IPS-18c (cell line): Measurements from ENCODE around the gene BEX3.
"Not testable (repeated sequence)": the region's sequence is repeated elsewhere in the genome, so short reads cannot be mapped to it uniquely, and the experiment has no call there.

ENCODE experiments used
- H3K4me3 ChIP-seq: 2 replicates; pipeline ENCODE4 v1.7.0; 2013; ENCODE audit warnings: low read depth, mild to moderate bottlenecking, low read length, moderate library complexity; ENCODE audit not compliant: insufficient read depth
- H3K9me3 ChIP-seq: one replicate; pipeline ENCODE4 v1.6.1; 2013; ENCODE audit warnings: mild to moderate bottlenecking, low read length, moderate library complexity; ENCODE audit not compliant: control insufficient read depth, insufficient read depth

Gene BEX3

GRCh38 chrX:103369479-103369878 lies 6.9 kb upstream of the BEX3 start:
- Histone ChIP-seq H3K4me3 (no peak overlapping the region), H3K9me3 (no peaks in the 10 kb centered on the region)

DNA sequence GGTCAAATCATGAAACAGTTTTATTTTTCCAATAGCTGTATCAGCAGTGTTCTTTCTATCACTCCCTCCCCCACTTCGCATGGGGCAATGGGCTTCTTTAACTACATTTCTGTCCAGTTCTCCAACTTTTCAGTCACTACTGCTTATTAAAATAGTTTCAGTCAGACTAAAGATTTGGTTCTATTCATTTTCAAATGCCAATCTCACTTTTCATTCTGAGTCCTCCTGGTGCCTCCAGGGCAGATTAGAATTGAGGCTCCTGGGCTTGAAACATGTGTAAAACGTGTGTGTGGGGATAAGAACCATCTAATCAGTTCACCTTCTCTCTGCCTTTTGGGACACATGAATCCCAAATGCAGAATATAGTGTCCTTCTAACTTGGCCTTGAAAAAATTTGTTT lies 3.5 kb upstream of the BEX3 start:
- Histone ChIP-seq H3K9me3 (no peaks in the 10 kb centered on the region), H3K4me3 (no peak overlapping the region)

GRCh38 chrX:103373581-103373980 lies 2.8 kb upstream of the BEX3 start:
- H3K9me3 ChIP-seq = no peaks in the 10 kb centered on the region
- no peak overlapping the region for H3K4me3 ChIP-seq

GRCh38 chrX:103376979-103377324 lies 614 bp downstream of the BEX3 start:
- Histone ChIP-seq H3K9me3 (no peaks in the 10 kb centered on the region), H3K4me3 (peak overlapping the region; percentile 62)

DNA sequence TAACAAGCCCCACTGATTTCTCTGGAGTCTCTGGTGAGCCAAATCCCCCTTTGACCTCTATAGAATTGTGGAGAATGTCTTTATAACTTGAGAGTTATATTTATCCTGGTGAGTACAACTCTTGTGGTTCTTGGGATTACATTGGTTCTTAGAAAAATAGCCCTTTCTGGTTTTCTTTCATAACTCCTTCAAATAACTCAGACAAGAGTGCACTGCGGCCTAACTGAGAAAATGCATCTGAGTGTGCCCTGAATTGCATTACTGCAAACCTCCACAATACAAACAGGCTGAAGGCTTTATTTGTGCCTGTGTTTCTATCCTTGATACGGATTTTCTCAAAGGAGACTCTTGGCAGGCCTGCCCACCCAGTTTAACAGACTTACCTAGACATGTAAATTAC lies 2.7 kb downstream of the BEX3 start:
- Histone ChIP-seq H3K9me3 (no peaks in the 10 kb centered on the region), H3K4me3 (no peak overlapping the region)

DNA sequence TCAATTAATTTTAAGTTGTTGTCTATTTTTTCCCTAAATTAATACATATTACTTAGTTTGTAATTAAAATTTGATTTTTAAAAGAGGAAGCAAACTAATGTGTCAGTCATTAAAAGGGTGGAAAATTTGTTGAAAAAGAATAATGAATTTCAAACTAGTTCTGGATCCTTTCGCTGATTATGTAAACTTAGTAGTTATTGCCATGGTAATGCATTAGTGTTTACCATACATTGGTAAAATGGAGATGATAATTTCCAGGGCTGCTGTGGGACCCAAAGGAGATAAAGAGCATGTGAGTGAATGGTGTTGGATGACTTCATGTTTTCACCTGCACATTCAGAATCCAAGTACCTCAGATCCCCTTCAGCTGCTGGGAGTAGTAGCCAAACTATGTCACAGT lies 6.5 kb downstream of the BEX3 start:
- Histone ChIP-seq H3K9me3 (no peaks in the 10 kb centered on the region), H3K4me3 (no peak overlapping the region)

- H3K9me3 ChIP-seq = no peaks in the 10 kb centered on the region
- H3K4me3 ChIP-seq = no peak overlapping the region
Measured at GRCh38 chrX:103384672-103385071, 8.3 kb downstream of the BEX3 start.

- H3K4me3 ChIP-seq = not testable (repeated sequence)
Measured at GRCh38 chrX:103385283-103385830, 9.0 kb downstream of the BEX3 start.

GRCh38 chrX:103386332-103386731 lies 10.0 kb downstream of the BEX3 start:
- Histone ChIP-seq H3K4me3 (no peak overlapping the region), H3K9me3 (no peaks in the 10 kb centered on the region)

More at GRCh38 chrX:103385283-103385830, 9.0 kb downstream of the BEX3 start:
- not testable (repeated sequence) for H3K9me3 ChIP-seq

DNA sequence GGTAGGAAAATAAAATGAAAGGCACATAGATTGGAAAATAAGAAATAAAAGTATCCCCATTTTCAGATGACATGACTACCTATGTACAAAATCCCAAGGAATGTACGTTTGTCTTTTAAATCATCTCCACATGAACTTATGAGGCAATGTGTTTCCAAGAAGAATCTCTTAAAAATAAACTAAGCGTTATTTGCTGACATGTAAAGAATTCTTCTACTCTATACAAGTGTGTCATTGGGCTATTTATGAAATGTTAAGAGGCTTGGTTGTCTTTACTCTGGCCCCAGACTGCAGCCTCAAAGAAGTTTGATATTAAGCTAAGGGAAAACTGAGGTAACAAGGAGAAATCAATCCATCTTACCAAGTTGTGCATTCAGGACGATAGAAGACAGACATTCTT lies 17.1 kb downstream of the BEX3 start:
- Histone ChIP-seq H3K9me3 (no peaks in the 10 kb centered on the region), H3K4me3 (no peak overlapping the region)

DNA sequence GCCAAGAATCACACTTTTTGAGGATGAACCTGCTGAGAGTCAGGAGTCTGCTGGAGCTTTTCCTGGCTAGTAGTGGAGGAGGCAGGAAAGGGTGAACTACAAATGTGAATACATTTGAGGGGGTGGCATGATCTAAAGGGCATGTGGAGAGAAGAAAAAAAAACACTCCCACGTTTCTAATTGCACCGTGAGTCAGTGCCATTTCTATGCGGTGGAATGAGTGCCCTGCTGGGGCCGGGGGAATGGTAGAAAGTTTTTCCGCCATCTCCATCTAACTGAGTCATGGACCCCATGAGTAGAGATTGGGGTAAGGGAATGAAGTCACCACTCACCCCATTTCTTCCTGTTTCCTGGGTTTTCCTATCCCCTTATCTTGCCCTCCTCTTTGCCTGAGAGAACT lies 19.8 kb downstream of the BEX3 start:
- Histone ChIP-seq H3K9me3 (no peaks in the 10 kb centered on the region), H3K4me3 (no peak overlapping the region)

- Histone ChIP-seq H3K9me3 (no peaks in the 10 kb centered on the region), H3K4me3 (no peak overlapping the region)
Measured at GRCh38 chrX:103396660-103397059, 20.3 kb downstream of the BEX3 start.

DNA sequence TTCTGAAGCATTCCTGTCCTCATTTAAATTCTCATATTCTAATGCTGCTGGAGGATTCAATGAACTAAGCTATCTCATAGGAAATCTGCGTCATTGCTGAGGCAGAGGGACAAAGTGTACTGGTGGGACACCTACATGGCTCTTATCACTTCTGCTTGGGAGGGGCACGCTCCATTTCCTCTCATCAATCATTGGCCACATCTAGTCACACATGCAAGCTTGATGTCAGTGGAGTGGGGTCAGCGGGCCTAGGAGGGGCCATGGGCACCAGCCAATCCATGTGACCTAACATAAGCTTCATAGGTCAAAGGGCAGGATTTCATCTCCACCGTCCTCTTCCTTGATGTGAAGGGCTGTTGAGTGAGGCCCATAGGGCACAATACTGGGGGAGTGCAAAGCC lies 21.4 kb downstream of the BEX3 start:
- Histone ChIP-seq H3K4me3 (no peak overlapping the region), H3K9me3 (no peaks in the 10 kb centered on the region)

DNA sequence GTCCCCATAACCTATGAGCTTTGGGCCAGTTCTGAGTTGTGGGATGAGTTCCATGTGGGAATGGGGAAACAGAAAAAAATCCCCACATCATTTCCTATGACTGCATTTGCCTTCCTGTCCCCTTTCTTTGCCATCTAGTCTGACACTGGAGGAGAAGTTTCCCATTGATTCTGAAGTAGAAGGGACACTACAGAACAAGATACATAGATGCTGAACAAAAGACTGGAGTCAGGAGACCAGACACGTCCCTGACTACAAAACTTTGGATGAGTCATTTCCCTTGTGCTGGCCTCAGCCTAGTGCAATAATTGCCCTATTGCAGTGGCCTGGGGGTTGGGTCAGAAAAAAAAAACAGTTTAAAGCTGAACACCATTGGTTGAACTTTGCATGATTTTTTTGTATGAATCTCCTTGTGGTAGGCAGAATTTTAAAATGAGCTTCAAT lies 22.1 kb downstream of the BEX3 start:
- no peak overlapping the region for H3K4me3 ChIP-seq
- H3K9me3 ChIP-seq = no peaks in the 10 kb centered on the region

GRCh38 chrX:103399744-103400143 lies 23.4 kb downstream of the BEX3 start:
- H3K4me3 ChIP-seq = no peak overlapping the region
- no peaks in the 10 kb centered on the region for H3K9me3 ChIP-seq

GRCh38 chrX:103400931-103401330 lies 24.6 kb downstream of the BEX3 start:
- no peak overlapping the region for H3K4me3 ChIP-seq
- H3K9me3 ChIP-seq = no peaks in the 10 kb centered on the region

GRCh38 chrX:103404231-103405008 lies 28.1 kb downstream of the BEX3 start:
- H3K4me3 ChIP-seq = peak overlapping the region; percentile 64
- no peaks in the 10 kb centered on the region for H3K9me3 ChIP-seq

DNA sequence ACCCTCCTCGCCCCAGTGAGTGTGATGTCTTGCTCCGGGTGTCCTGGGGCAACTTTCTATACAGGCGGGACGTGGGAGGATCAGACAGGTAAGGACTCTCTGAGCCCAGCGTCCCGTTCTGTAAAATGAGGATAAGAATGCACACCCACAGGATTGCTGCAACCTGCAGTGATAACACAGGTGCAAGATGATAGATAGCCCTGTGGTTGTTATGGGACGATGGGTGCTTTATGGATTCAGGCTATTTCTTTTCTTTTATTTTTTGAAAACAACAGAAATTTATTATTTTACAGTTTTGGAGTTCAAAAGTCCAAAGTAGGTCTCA lies 28.6 kb downstream of the BEX3 start:
- no peaks in the 10 kb centered on the region for H3K9me3 ChIP-seq
- H3K4me3 ChIP-seq = peak overlapping the region; percentile 64

DNA sequence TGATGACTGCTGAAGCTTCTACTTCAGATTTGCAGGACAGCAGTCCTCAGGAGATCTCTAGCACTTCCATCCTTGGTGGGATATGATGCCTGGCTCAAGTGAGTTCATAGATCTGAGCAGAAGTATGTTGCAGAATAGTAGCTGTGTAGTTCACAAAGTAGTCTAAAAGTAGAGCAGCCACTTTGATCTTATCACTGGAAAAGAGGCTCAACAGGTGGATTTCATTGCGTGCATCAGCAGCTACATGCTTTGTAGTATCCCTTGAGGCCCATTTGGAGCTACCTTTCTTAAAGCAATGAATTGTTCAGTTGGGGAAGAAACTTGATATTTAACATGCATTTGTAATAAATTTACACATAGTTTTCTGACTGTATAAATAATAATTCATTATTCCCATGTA lies 29.9 kb downstream of the BEX3 start:
- no peaks in the 10 kb centered on the region for H3K9me3 ChIP-seq
- H3K4me3 ChIP-seq = no peak overlapping the region
